Stomach (tissue), 4 donors: ENCODE results near the gene NSUN2.

Source experiments
- POLR2A ChIP-seq, 4 donors: fragments of 450-650 bp; IDR thresholded peaks; one replicate each; pipeline ENCODE4 v1.6.1; 2016; ENCODE audit warnings: antibody characterized with exemption in 4 of 4, control low read depth in 2 of 4, mild to moderate bottlenecking in 1 of 4, moderate library complexity in 1 of 4
- POLR2AphosphoS5 ChIP-seq, 3 donors: sonication (generic); formaldehyde crosslinking; IDR thresholded peaks; one replicate each; pipeline ENCODE4 v1.6.1; 2016; ENCODE audit warnings: antibody characterized with exemption in 3 of 3
- TF ChIP-seq, protein P1 (sequence below), 7 experiments: fragments of 450-650 bp in 4 of 7; fragments of 200-600 bp in 3 of 7; sonication (generic) in 3 of 7; IDR thresholded peaks; one replicate each; pipeline ENCODE4 v1.5.1; 2016 to 2019; ENCODE audit warnings: antibody characterized with exemption in 7 of 7, control low read depth in 2 of 7, mild to moderate bottlenecking in 1 of 7

DNA sequence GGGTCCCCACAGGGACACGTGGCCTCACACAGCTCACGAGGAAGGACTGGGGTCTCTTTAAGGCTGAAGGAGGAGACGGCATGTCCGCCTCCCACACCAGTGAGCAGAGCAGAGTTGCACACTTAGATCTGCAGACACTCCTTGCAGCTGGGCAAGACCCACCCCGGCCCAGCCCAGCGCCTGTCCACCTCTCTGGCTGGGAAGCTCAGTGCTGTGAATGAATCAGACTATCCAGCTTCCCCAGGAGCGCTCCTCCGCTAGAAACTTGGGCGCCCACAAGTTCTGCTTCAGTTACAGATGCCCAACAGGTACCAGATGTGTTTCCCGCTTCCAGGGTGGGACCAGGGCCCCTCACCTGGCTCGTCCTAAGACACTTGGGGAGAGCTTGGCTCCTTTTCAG lies 78.9 kb downstream of the NSUN2 start:
- TF ChIP-seq POLR2A (IDR thresholded peaks at IDR 0.05) (no peak), POLR2AphosphoS5 (IDR thresholded peaks at IDR 0.05) (no peak)
- TF ChIP-seq, protein P1, sequence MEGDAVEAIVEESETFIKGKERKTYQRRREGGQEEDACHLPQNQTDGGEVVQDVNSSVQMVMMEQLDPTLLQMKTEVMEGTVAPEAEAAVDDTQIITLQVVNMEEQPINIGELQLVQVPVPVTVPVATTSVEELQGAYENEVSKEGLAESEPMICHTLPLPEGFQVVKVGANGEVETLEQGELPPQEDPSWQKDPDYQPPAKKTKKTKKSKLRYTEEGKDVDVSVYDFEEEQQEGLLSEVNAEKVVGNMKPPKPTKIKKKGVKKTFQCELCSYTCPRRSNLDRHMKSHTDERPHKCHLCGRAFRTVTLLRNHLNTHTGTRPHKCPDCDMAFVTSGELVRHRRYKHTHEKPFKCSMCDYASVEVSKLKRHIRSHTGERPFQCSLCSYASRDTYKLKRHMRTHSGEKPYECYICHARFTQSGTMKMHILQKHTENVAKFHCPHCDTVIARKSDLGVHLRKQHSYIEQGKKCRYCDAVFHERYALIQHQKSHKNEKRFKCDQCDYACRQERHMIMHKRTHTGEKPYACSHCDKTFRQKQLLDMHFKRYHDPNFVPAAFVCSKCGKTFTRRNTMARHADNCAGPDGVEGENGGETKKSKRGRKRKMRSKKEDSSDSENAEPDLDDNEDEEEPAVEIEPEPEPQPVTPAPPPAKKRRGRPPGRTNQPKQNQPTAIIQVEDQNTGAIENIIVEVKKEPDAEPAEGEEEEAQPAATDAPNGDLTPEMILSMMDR (IDR thresholded peaks at IDR 0.05): no peak
